CD4-positive, alpha-beta T cell (primary cell): Measurements from ENCODE around the gene ZNF516. TPM values are rescaled to one million over a fixed set of nuclear protein-coding genes. Genes with fewer than 3 reads are reported as not detected.

Experiments used
- ATAC-seq: fragments of 200-7000 bp; cut with Tn5 transposase; one replicate; pipeline ENCODE4 v1.10.0; 2022; ENCODE audit warnings: mild to moderate bottlenecking; ENCODE audit not compliant: poor library complexity
- CTCF ChIA-PET: fragments of 350-600 bp; sonication (Branson Sonifier 250); formaldehyde crosslinking; loops from one replicate; lab custom pipeline; 2021; ENCODE audit warnings: antibody characterized with exemption, inconsistent platforms; lab: Charles Lee
- POLR2A ChIA-PET: fragments of 350-600 bp; sonication (Branson Sonifier 250); formaldehyde crosslinking; loops from one replicate; lab custom pipeline; 2021; ENCODE audit warnings: antibody characterized with exemption, inconsistent platforms; lab: Charles Lee
- DNase-seq, 14 experiments: peaks; one replicate each; pipeline ENCODE4 v3.0.0-alpha.2; 2013 to 2020; ENCODE audit warnings: mixed read lengths in 2 of 14
- H3K27ac ChIP-seq, 2 donors: one replicate each; pipeline versions ENCODE4 v1.5.1 to v1.7.0; 2013; ENCODE audit warnings: low read length in 2 of 2, low read depth in 1 of 2, mild to moderate bottlenecking in 1 of 2
- H3K27me3 ChIP-seq, 2 experiments: 1 replicate in 1 of 2; 2 replicates in 1 of 2; pipeline versions ENCODE4 v1.6.1 to v1.7.0; 2013; ENCODE audit warnings: low read length in 2 of 2, control low read depth in 1 of 2, mild to moderate bottlenecking in 1 of 2, moderate library complexity in 1 of 2; ENCODE audit not compliant: insufficient read depth in 2 of 2, control insufficient read depth in 1 of 2
- H3K36me3 ChIP-seq: one replicate; pipeline ENCODE4 v1.6.1; 2013; ENCODE audit warnings: low read length, control low read depth; ENCODE audit not compliant: insufficient read depth
- H3K4me1 ChIP-seq: one replicate; pipeline ENCODE4 v1.6.1; 2013; ENCODE audit warnings: low read length, control low read depth; ENCODE audit not compliant: insufficient read depth
- H3K4me3 ChIP-seq: one replicate; pipeline ENCODE4 v1.5.1; 2013; ENCODE audit warnings: mild to moderate bottlenecking, low read length, moderate library complexity
- H3K9me3 ChIP-seq, 2 experiments: 1 replicate in 1 of 2; 2 replicates in 1 of 2; pipeline versions ENCODE4 v1.6.1 to v1.7.0; 2013; ENCODE audit warnings: low read length in 2 of 2, mild to moderate bottlenecking in 2 of 2, control low read depth in 1 of 2, moderate library complexity in 1 of 2; ENCODE audit not compliant: control insufficient read depth in 1 of 2, insufficient read depth in 1 of 2
- H3K27ac Mint-ChIP-seq: one replicate; pipeline ENCODE4 v1.8.0; 2020; ENCODE audit warnings: mixed read lengths
- H3K27me3 Mint-ChIP-seq: one replicate; pipeline ENCODE4 v1.8.0; 2021; ENCODE audit warnings: mixed read lengths
- H3K36me3 Mint-ChIP-seq: one replicate; pipeline ENCODE4 v1.8.0; 2021; ENCODE audit warnings: low read depth, mixed read lengths
- H3K4me1 Mint-ChIP-seq: one replicate; pipeline ENCODE4 v1.8.0; 2021; ENCODE audit warnings: low read depth, mixed read lengths
- H3K4me3 Mint-ChIP-seq: one replicate; pipeline ENCODE4 v1.8.0; 2020; ENCODE audit warnings: mild to moderate bottlenecking, mixed read lengths
- H3K9me3 Mint-ChIP-seq: one replicate; pipeline ENCODE4 v1.8.0; 2020; ENCODE audit warnings: mixed read lengths
- intact Hi-C, 2 experiments: fragments of 100-400 bp; cut with DNase I in 1 of 2; cut with micrococcal nuclease in 1 of 2; formaldehyde crosslinking; loops; one replicate each; pipeline versions ENCODE4 v1.15.1 to v1.9.0; 2023 to 2025; cut with DNase I, micrococcal nuclease
- total RNA-seq, 174 experiments: library from RNA in 2 of 174; stranded (reverse) in 2 of 174; gene quantifications; one replicate each; pipeline ENCODE4 v1.2.3 and lab custom pipeline; 2021 to 2026
- TF ChIP-seq, protein P1 (sequence below): fragments of 200-600 bp; IDR thresholded peaks from one replicate; pipeline ENCODE4 v1.8.0; 2022; ENCODE audit warnings: antibody characterized with exemption, mild to moderate bottlenecking

ZNF516 gene
- total RNA-seq, 2 experiments from 2014 or later = 22.4 to 29.3 TPM

DNA sequence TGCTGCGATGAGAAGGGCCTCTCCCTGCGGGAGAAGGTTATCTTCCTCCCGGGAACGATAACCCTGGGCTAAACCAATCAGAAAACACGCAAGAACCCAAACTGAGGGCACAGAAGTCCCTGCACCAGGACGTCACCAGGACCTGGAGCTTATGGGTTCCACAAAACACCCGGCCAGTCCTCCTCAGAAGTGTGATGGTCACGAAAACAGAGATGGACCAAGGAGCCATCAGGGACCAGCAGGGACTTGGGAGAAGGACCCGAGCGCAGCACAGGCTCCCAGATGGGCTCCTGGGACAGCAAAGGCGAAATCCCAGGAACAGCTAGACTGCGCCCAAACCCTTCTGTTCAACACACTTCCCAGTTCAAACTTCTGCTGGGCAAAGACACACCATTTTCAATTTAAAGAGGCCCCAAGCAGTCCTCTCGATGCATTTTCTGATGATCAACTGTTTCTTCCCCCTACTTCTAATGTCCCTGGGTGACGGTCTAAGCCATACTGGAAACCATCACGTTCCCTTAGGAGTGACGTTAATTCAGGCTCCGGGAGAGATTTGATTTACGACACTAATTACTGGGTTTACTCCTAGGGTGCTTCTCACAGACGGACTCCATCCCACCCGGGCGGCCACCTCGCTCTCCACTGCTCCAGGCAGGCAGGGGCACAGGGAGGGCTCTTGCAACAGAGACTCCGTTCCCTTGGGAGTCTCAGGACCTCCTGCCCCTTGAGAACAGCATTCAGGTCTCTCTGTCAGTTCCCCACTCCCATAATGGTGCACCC is 29.2 kb downstream of the ZNF516 start:
- Mint-ChIP-seq H3K9me3 (no peaks in the 10 kb centered on the region), H3K27ac (peak overlapping the region; percentile 84), H3K4me1 (peaks cover 35% of the 10 kb centered on the region), H3K27me3 (no peaks in the 10 kb centered on the region), H3K4me3 (no peak overlapping the region), H3K36me3 (peaks cover 7% of the 10 kb centered on the region)
- POLR2A ChIA-PET = no interaction called here
- Histone ChIP-seq H3K36me3 (no peaks in the 10 kb centered on the region), H3K27ac (no peak overlapping the region), H3K9me3 (peaks cover 0 to 8% of the 10 kb centered on the region in 2 experiments), H3K4me3 (no peak overlapping the region), H3K27me3 (no peaks in the 10 kb centered on the region), H3K4me1 (peaks cover 18% of the 10 kb centered on the region)
- intact Hi-C loops = no loop called here
- DNase-seq (no peak), ATAC-seq (no peak)
- TF ChIP-seq, protein P1, sequence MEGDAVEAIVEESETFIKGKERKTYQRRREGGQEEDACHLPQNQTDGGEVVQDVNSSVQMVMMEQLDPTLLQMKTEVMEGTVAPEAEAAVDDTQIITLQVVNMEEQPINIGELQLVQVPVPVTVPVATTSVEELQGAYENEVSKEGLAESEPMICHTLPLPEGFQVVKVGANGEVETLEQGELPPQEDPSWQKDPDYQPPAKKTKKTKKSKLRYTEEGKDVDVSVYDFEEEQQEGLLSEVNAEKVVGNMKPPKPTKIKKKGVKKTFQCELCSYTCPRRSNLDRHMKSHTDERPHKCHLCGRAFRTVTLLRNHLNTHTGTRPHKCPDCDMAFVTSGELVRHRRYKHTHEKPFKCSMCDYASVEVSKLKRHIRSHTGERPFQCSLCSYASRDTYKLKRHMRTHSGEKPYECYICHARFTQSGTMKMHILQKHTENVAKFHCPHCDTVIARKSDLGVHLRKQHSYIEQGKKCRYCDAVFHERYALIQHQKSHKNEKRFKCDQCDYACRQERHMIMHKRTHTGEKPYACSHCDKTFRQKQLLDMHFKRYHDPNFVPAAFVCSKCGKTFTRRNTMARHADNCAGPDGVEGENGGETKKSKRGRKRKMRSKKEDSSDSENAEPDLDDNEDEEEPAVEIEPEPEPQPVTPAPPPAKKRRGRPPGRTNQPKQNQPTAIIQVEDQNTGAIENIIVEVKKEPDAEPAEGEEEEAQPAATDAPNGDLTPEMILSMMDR = no peak
- CTCF ChIA-PET = no interaction called here

DNA sequence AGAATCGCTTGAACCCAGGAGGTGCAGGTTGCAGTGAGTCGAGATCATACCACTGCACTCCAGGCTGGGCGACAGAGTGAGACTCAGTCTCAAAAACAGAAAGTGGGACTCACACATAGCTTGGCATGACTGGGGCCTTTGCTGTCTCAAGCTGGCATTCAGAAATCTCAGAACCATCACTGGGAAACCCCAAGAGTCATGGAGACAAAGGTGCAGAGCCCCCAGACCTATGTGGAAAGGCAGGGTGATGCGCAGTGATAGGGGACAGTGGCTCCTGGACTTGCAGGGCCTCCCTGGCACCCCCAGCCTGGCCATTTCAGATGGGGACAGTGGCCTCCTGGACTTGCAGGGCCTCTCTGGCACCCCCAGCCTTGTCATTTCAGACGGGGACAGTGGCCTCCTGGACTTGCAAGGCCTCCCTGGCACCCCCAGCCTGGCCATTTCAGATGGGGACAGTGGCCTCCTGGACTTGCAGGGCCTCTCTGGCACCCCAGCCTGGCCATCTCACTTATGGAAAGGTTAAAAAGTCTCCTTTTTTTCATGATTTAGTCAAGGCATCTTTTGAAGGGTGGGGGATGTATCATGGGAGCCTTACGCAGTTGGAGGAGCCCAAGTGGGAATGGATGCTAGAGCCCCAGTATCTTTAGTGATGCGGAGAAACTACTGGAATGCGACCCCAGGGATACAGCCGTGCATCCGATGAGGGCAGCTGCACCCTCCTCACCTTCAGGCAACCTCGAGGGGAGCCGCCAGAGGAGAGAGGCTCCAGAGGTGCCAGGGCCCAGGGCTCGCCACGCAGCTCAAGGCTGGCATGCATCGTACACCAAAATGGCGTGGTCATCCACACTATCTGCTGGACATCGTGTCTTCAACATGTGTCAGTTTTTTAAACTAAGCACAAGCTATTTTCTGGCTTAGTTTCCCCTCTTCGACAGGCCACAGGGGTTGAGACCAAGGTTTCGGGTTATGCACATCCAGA is 30.5 kb downstream of the ZNF516 start:
- TF ChIP-seq, protein P1 = no peak
- Histone ChIP-seq H3K4me1 (peaks cover 18% of the 10 kb centered on the region), H3K9me3 (peaks cover 0 to 8% of the 10 kb centered on the region in 2 experiments), H3K27me3 (no peaks in the 10 kb centered on the region), H3K27ac (no peak overlapping the region), H3K36me3 (no peaks in the 10 kb centered on the region), H3K4me3 (no peak overlapping the region)
- H3K4me3 Mint-ChIP-seq = no peak overlapping the region
- H3K9me3 Mint-ChIP-seq = no peaks in the 10 kb centered on the region
- H3K36me3 Mint-ChIP-seq = peaks cover 7% of the 10 kb centered on the region
- no peak for ATAC-seq
- ChIA-PET CTCF (no interaction called here), POLR2A (no interaction called here)
- intact Hi-C loops = no loop called here
- no peaks in the 10 kb centered on the region for H3K27me3 Mint-ChIP-seq
- H3K4me1 Mint-ChIP-seq = peaks cover 35% of the 10 kb centered on the region
- no peak for DNase-seq
- H3K27ac Mint-ChIP-seq = peak overlapping the region; percentile 84

DNA sequence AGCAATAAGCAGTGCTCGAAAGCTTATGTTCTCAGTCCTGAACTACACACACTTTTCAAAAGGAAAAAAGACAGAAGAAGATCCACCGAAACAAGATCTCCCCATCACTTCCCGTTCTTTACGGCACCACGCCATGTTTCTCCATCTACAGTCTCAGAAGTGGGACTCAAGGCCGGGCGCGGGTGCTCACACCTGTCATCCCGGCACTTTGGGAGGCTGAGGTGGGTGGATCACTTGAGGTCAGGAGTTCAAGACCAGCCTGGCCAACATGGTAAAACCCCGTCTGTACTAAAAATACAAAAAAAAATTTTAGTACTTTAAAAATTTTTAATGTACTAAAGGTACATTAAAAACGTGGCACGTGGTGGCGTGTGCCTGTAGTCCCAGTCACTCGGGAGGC is 31.2 kb downstream of the ZNF516 start:
- no peak overlapping the region for H3K27ac Mint-ChIP-seq
- no peak for ATAC-seq
- no peak overlapping the region for H3K4me3 ChIP-seq
- DNase-seq = no peak
- POLR2A ChIA-PET = interaction anchor here (1.6 kb wide), 1 partner anchor 29 kb away, joined by 4 read pairs; no protein-coding TSS in a partner anchor
- peaks cover 0 to 8% of the 10 kb centered on the region in 2 experiments for H3K9me3 ChIP-seq
- intact Hi-C loops = no loop called here
- TF ChIP-seq, protein P1 = no peak
- no peak overlapping the region for H3K4me3 Mint-ChIP-seq
- H3K36me3 ChIP-seq = peaks cover 2% of the 10 kb centered on the region
- H3K27ac ChIP-seq = no peak overlapping the region
- H3K27me3 Mint-ChIP-seq = no peaks in the 10 kb centered on the region
- H3K4me1 Mint-ChIP-seq = peaks cover 32% of the 10 kb centered on the region
- H3K36me3 Mint-ChIP-seq = peaks cover 7% of the 10 kb centered on the region
- H3K4me1 ChIP-seq = peaks cover 18% of the 10 kb centered on the region
- H3K9me3 Mint-ChIP-seq = no peaks in the 10 kb centered on the region
- H3K27me3 ChIP-seq = no peaks in the 10 kb centered on the region
- CTCF ChIA-PET = no interaction called here
